Suprapubic skin (tissue), 4 donors: ENCODE measurements around the gene CATSPERB. TPM values are rescaled to one million over a fixed set of nuclear protein-coding genes. Genes with fewer than 3 reads are reported as not detected.
"Not testable (repeated sequence)": the region's sequence is repeated elsewhere in the genome, so short reads cannot be mapped to it uniquely, and the experiment has no call there.

Experiments
- DNase-seq, 2 donors: peaks; one replicate each; pipeline ENCODE4 v3.0.0-alpha.2; 2019; ENCODE audit warnings: low spot score in 2 of 2
- H3K27ac ChIP-seq: fragments of 200-600 bp; sonication (generic); one replicate; pipeline ENCODE4 v1.5.1; 2019
- H3K27me3 ChIP-seq: fragments of 200-600 bp; sonication (generic); one replicate; pipeline ENCODE4 v1.5.1; 2019
- H3K36me3 ChIP-seq: fragments of 200-600 bp; sonication (generic); one replicate; pipeline ENCODE4 v1.5.1; 2019
- H3K4me1 ChIP-seq: fragments of 200-600 bp; sonication (generic); one replicate; pipeline ENCODE4 v1.5.1; 2019
- H3K4me3 ChIP-seq: fragments of 200-600 bp; sonication (generic); one replicate; pipeline ENCODE4 v1.5.1; 2019; ENCODE audit warnings: mild to moderate bottlenecking
- H3K9me3 ChIP-seq: fragments of 200-600 bp; sonication (generic); one replicate; pipeline ENCODE4 v1.5.1; 2019
- EP300 ChIP-seq: sonication (generic); formaldehyde crosslinking; IDR thresholded peaks from one replicate; pipeline ENCODE4 v1.6.1; 2017; ENCODE audit warnings: antibody characterized with exemption
- POLR2A ChIP-seq, 2 donors: fragments of 450-650 bp; IDR thresholded peaks; one replicate each; pipeline ENCODE4 v1.6.1; 2017; ENCODE audit warnings: antibody characterized with exemption in 2 of 2, mild to moderate bottlenecking in 2 of 2, moderate library complexity in 2 of 2
- POLR2AphosphoS5 ChIP-seq, 3 donors: sonication (generic); formaldehyde crosslinking; IDR thresholded peaks; one replicate each; pipeline ENCODE4 v1.6.1; 2017; ENCODE audit warnings: antibody characterized with exemption in 3 of 3
- WGBS: methylation state at CpG from one replicate; pipeline ENCODE4 v1.1.5; 2018; 5-methylcytosine and 5-hydroxymethylcytosine counted together
- total RNA-seq, 4 donors: library from RNA; depleted of rRNA; stranded (reverse); fragments of >200 nt; gene quantifications; one replicate each; pipeline ENCODE4 v1.1.0, GENCODE V29; 2016
- TF ChIP-seq, protein P1 (sequence below), 2 donors: fragments of 200-600 bp in 1 of 2; fragments of 450-650 bp in 1 of 2; sonication (generic) in 1 of 2; IDR thresholded peaks; one replicate each; pipeline ENCODE4 v1.5.1; 2016 to 2019; ENCODE audit warnings: antibody characterized with exemption in 2 of 2, mild to moderate bottlenecking in 1 of 2, moderate library complexity in 1 of 2

Gene CATSPERB
- total RNA-seq, 4 donors from 2014 or later: 0.16 to 1.3 (median 0.48) TPM

DNA sequence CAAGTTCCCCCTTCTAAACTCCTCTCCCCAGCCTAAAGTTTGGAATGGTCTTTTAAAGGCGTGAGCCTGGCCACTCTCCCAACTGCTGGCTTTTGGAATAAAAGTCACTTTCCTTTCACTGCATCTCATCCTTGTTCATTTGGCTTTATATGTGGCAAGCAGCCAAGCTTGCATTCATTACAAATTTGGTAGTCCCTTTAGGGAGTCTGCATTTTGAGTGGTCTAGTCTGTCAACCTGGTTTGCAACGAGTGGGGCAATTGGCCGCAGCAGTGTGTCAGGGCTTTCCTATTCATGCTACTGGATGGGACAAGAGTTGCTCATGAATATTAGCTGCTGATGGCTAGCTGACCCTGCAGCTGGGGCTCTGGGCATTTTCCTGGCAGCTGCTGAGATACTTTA lies 57.0 kb downstream of the CATSPERB start:
- TF ChIP-seq POLR2AphosphoS5 (IDR thresholded peaks at IDR 0.05) (no peak), POLR2A (IDR thresholded peaks at IDR 0.05) (no peak), EP300 (no peak)
- TF ChIP-seq, protein P1, sequence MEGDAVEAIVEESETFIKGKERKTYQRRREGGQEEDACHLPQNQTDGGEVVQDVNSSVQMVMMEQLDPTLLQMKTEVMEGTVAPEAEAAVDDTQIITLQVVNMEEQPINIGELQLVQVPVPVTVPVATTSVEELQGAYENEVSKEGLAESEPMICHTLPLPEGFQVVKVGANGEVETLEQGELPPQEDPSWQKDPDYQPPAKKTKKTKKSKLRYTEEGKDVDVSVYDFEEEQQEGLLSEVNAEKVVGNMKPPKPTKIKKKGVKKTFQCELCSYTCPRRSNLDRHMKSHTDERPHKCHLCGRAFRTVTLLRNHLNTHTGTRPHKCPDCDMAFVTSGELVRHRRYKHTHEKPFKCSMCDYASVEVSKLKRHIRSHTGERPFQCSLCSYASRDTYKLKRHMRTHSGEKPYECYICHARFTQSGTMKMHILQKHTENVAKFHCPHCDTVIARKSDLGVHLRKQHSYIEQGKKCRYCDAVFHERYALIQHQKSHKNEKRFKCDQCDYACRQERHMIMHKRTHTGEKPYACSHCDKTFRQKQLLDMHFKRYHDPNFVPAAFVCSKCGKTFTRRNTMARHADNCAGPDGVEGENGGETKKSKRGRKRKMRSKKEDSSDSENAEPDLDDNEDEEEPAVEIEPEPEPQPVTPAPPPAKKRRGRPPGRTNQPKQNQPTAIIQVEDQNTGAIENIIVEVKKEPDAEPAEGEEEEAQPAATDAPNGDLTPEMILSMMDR (IDR thresholded peaks at IDR 0.05): no peak
- Histone ChIP-seq H3K4me1 (no peaks in the 10 kb centered on the region), H3K4me3 (no peak overlapping the region), H3K9me3 (no peaks in the 10 kb centered on the region), H3K27ac (no peak overlapping the region), H3K27me3 (no peaks in the 10 kb centered on the region), H3K36me3 (no peaks in the 10 kb centered on the region)
- DNase-seq: no peak
- WGBS: 72% methylated on average over 3 of the region's 3 CpGs

DNA sequence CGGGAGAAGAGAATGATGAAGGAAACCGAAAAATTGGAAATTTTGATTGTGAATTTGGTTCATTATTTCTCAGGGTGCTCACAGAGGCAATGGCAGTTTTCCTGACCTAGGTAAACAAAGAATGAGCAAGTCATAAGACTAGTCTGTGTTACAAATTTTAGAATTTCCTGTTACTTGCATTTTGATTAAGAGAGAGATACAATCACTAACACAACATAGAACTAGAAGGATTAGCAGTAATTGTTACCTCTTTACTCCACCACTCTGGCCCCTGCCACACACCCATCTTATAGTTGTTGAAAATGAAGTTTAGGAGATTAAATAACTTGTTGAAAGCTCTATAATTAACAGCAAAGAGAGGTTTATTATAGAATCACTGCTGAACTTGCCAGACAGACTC lies 62.0 kb downstream of the CATSPERB start:
- Histone ChIP-seq H3K4me3 (no peak overlapping the region), H3K27ac (no peak overlapping the region), H3K27me3 (no peaks in the 10 kb centered on the region), H3K4me1 (no peaks in the 10 kb centered on the region), H3K9me3 (no peaks in the 10 kb centered on the region), H3K36me3 (no peaks in the 10 kb centered on the region)
- no peak for DNase-seq
- TF ChIP-seq POLR2AphosphoS5 (IDR thresholded peaks at IDR 0.05) (no peak), EP300 (no peak), POLR2A (IDR thresholded peaks at IDR 0.05) (no peak)
- TF ChIP-seq, protein P1 (IDR thresholded peaks at IDR 0.05): no peak
- 87% methylated on average over 2 of the region's 2 CpGs for WGBS

DNA sequence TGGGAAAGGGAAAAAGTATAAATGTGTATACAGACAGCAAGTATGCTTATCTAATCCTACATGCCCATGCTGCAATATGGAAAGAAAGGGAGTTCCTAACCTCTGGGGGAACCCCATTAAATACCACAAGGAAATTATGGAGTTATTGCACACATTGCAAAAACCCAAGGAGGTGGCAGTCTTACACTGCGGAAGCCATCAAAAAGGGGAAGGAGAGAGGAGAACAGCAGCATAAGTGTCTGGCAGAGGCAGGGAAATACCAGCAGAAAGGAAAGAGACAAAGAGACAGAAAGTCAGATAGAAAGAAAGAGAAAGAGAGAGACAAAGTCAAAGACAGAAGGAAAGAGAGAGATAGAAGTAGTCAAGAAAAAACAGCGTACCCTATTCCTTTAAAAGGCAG lies 64.8 kb downstream of the CATSPERB start:
- H3K9me3 ChIP-seq, H3K27ac ChIP-seq, H3K27me3 ChIP-seq, H3K4me3 ChIP-seq, DNase-seq, H3K4me1 ChIP-seq, H3K36me3 ChIP-seq: not testable (repeated sequence)
- 80% methylated on average over 2 of the region's 2 CpGs for WGBS

DNA sequence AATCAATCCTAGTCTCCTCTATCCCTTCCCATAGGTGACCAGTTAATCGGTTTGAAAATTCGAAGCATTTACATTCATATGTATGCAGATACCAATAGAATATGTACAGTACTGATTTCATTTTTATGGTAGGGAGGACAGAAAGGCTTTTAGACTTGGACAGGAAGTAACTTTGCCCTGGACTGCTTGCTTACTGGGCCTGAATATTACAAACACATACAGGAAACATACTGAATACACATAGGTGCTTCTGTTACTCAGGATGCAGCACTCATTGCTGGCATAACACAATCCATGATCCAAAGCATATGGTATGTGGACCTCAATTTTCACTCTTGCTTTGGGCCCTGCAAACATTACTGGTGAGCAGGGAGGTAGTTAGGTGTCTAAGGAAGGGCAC lies 71.1 kb downstream of the CATSPERB start:
- Histone ChIP-seq H3K27ac (no peak overlapping the region), H3K9me3 (no peaks in the 10 kb centered on the region), H3K4me3 (no peak overlapping the region), H3K36me3 (no peaks in the 10 kb centered on the region), H3K27me3 (no peaks in the 10 kb centered on the region), H3K4me1 (no peaks in the 10 kb centered on the region)
- WGBS: 97% methylated on average over 2 of the region's 2 CpGs
- TF ChIP-seq POLR2A (IDR thresholded peaks at IDR 0.05) (no peak), EP300 (no peak), POLR2AphosphoS5 (IDR thresholded peaks at IDR 0.05) (no peak)
- TF ChIP-seq, protein P1 (IDR thresholded peaks at IDR 0.05): no peak
- DNase-seq: no peak

DNA sequence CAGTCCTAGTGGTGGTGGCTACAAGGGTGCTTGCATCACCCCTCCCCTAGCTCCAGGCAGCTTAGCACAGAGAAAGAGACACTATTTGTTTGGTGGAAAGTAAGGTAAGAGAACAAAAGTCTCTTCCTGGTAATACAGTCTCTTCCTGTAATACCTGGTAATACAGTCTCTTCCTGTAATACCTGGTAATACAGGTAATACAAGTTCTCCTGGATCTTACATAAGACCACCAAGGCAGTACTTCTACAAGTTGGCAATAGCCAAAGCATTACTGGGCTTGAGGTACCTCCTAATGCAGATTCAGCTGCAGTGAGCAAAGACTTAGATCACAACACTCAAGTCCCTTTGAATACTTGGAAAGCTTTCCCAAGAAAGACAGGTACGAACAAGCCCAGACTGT lies 77.0 kb downstream of the CATSPERB start:
- H3K4me3 ChIP-seq: no peak overlapping the region
- H3K27me3 ChIP-seq: no peaks in the 10 kb centered on the region
- H3K9me3 ChIP-seq: no peaks in the 10 kb centered on the region
- H3K36me3 ChIP-seq: no peaks in the 10 kb centered on the region
- H3K4me1 ChIP-seq: no peaks in the 10 kb centered on the region
- no peak for TF ChIP-seq EP300
- TF ChIP-seq, protein P1 (IDR thresholded peaks at IDR 0.05): no peak
- no peak for TF ChIP-seq POLR2A (IDR thresholded peaks at IDR 0.05)
- TF ChIP-seq POLR2AphosphoS5 (IDR thresholded peaks at IDR 0.05): no peak
- 58% methylated on average over 1 of the region's 1 CpG for WGBS
- H3K27ac ChIP-seq: peak overlapping the region; percentile 34
- DNase-seq: no peak

DNA sequence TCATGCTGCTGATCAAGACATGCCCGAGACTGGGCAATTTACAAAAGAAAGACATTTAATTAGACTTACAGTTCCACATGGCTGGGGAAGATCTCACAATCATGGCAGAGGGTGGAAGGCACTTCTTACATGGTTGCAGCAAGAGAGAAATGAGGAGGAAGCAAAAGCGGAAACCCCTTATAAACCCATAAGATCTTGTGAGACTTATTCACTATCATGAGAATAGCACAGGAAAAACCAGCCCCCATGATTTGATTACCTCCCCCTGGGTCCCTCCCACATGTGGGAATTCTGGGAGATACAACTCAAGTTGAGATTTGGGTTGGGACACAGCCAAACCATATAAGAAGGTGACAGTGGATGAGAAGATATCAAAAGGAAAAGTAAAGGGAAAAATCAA lies 78.4 kb downstream of the CATSPERB start:
- no peak for DNase-seq
- WGBS: 94% methylated on average over 2 of the region's 2 CpGs
- Histone ChIP-seq H3K36me3 (no peaks in the 10 kb centered on the region), H3K4me1 (no peaks in the 10 kb centered on the region), H3K4me3 (no peak overlapping the region), H3K9me3 (no peaks in the 10 kb centered on the region), H3K27ac (no peak overlapping the region), H3K27me3 (no peaks in the 10 kb centered on the region)
- TF ChIP-seq EP300: no peak
- TF ChIP-seq, protein P1 (IDR thresholded peaks at IDR 0.05): no peak
- no peak for TF ChIP-seq POLR2A (IDR thresholded peaks at IDR 0.05)
- TF ChIP-seq POLR2AphosphoS5 (IDR thresholded peaks at IDR 0.05): no peak
